ENCODE data around the gene HILPDA. TPM values are rescaled to one million over a fixed set of nuclear protein-coding genes. Genes with fewer than 3 reads are reported as not detected.

Gene HILPDA
- total and polyA plus RNA-seq, 2 experiments from 2014 or later: 38.5 to 57.5 TPM

DNA sequence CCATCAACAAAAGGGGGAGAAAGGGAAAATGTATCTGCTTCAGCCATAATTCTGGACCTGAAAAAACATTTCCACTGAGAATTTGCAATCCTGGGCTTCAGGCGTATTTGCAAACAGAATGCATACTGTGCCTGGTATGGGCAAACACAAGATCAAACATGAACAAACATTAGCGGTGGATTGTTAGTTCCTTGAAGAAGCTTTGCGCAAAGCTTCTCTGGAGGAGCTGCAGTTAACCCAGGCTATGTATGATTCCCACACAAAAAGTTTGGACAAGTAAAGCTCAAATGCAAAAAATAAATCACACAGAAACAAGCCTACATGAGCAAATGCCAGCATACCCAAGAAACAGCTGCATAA lies 20.4 kb upstream of the HILPDA start:
- no peak for TF ChIP-seq EZH2phosphoT487 (IDR thresholded peaks at IDR 0.05; ENCODE audit: unreplicated experiment)
- TF ChIP-seq, protein P1, sequence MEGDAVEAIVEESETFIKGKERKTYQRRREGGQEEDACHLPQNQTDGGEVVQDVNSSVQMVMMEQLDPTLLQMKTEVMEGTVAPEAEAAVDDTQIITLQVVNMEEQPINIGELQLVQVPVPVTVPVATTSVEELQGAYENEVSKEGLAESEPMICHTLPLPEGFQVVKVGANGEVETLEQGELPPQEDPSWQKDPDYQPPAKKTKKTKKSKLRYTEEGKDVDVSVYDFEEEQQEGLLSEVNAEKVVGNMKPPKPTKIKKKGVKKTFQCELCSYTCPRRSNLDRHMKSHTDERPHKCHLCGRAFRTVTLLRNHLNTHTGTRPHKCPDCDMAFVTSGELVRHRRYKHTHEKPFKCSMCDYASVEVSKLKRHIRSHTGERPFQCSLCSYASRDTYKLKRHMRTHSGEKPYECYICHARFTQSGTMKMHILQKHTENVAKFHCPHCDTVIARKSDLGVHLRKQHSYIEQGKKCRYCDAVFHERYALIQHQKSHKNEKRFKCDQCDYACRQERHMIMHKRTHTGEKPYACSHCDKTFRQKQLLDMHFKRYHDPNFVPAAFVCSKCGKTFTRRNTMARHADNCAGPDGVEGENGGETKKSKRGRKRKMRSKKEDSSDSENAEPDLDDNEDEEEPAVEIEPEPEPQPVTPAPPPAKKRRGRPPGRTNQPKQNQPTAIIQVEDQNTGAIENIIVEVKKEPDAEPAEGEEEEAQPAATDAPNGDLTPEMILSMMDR (conservative IDR thresholded peaks at IDR 0.05; ENCODE audit: low read depth in 2 of 2): no peak
- no peak overlapping the region for H3K4me3 Mint-ChIP-seq
- Histone ChIP-seq H4K20me1 (replicated peaks; ENCODE audit: insufficient read depth) (no peaks in the 10 kb centered on the region), H2AFZ (no peak overlapping the region), H3K36me3 (ENCODE audit: insufficient read depth) (no peaks in the 10 kb centered on the region), H3K27me3 (ENCODE audit: insufficient read depth) (no peaks in the 10 kb centered on the region), H3K4me1 (ENCODE audit: insufficient read depth) (peaks cover 16% of the 10 kb centered on the region; the same call in 1 of the 2 replicates), H3K9me2 (ENCODE audit: insufficient read depth) (no peaks in the 10 kb centered on the region), H3K4me2 (peak overlapping the region; percentile 17; the same call in 1 of the 2 replicates), H3K79me2 (replicated peaks; ENCODE audit: insufficient read depth) (no peaks in the 10 kb centered on the region), H3K27ac (ENCODE audit: low read depth) (no peak overlapping the region), H3F3A (replicated peaks; ENCODE audit: low read depth) (no peaks in the 10 kb centered on the region), H3K4me3 (no peak overlapping the region)
- no peaks in the 10 kb centered on the region for H3K9me3 Mint-ChIP-seq
- DNase-seq (ENCODE audit: low spot score) (no peak), ATAC-seq (no peak)
- no peak overlapping the region for H3K27ac Mint-ChIP-seq
- H3K27me3 Mint-ChIP-seq (ENCODE audit: insufficient read depth, low read depth, poor library complexity): no peaks in the 10 kb centered on the region
- H3K36me3 Mint-ChIP-seq (ENCODE audit: low read depth): no peaks in the 10 kb centered on the region
- peaks cover 25% of the 10 kb centered on the region for H3K4me1 Mint-ChIP-seq

DNA sequence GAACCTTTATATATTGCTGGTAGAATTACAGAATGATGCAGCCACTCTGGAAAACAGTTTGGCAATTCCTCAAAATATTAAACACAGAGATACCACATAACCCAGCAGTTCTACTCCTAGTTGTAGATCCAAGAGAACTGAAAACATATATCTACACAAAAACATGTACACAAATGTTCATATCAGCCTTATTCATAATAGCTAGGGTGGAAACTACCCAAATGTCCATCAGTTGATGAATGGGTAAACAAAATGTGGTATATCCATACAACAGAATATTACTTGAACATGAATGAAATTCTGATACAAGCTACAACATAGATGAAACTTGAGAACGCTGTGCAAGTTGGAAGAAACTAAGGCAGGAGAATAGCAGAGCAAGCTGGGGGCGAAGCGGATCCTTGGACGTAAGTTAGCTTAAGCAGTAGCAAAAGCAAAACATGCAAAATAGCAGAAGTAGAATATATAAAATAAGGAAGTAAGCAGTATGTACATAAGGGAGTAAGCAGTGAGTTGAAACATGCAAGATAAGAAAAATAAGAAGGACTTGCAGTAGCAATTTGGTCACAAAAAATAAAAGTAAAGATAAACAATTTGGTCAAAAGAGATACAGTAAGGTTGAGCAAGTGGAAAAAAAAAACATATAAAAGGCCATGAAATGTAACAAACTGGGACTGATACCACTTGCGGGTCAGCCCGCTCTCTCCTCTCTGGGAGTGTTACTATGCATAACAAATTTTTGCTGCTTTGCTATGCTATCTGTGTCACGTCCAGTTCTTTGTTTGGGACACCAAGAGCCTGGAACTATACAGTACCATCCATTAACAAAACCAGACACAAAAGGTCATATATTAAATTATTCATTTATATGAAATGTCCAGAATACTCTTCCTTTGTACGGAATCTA lies 18.0 kb upstream of the HILPDA start:
- H3F3A ChIP-seq (replicated peaks; ENCODE audit: low read depth): no peaks in the 10 kb centered on the region
- no peaks in the 10 kb centered on the region for H4K20me1 ChIP-seq (replicated peaks; ENCODE audit: insufficient read depth)
- no peaks in the 10 kb centered on the region for H3K27me3 ChIP-seq (ENCODE audit: insufficient read depth)
- H2AFZ ChIP-seq: no peak overlapping the region
- no peak for DNase-seq (ENCODE audit: low spot score)
- H3K9me3 Mint-ChIP-seq: no peaks in the 10 kb centered on the region
- no peaks in the 10 kb centered on the region for H3K27me3 Mint-ChIP-seq (ENCODE audit: insufficient read depth, low read depth, poor library complexity)
- no peak for ATAC-seq
- peaks cover 9% of the 10 kb centered on the region; the same call in 1 of the 2 replicates for H3K4me1 ChIP-seq (ENCODE audit: insufficient read depth)
- no peak overlapping the region for H3K4me3 Mint-ChIP-seq
- H3K79me2 ChIP-seq (replicated peaks; ENCODE audit: insufficient read depth): no peaks in the 10 kb centered on the region
- no peaks in the 10 kb centered on the region for H3K9me2 ChIP-seq (ENCODE audit: insufficient read depth)
- H3K27ac ChIP-seq (ENCODE audit: low read depth): no peak overlapping the region
- no peaks in the 10 kb centered on the region for H3K36me3 Mint-ChIP-seq (ENCODE audit: low read depth)
- peaks cover 12% of the 10 kb centered on the region for H3K4me1 Mint-ChIP-seq
- H3K27ac Mint-ChIP-seq: no peak overlapping the region
- H3K4me3 ChIP-seq: no peak overlapping the region
- H3K36me3 ChIP-seq (ENCODE audit: insufficient read depth): no peaks in the 10 kb centered on the region
- no peak overlapping the region for H3K4me2 ChIP-seq
- TF ChIP-seq POLR2AphosphoS5 (IDR thresholded peaks at IDR 0.05; ENCODE audit: low read depth): no peak
- TF ChIP-seq EZH2 (IDR thresholded peaks at IDR 0.05; ENCODE audit: low read depth, unreplicated experiment): no peak
- TF ChIP-seq, protein P2, sequence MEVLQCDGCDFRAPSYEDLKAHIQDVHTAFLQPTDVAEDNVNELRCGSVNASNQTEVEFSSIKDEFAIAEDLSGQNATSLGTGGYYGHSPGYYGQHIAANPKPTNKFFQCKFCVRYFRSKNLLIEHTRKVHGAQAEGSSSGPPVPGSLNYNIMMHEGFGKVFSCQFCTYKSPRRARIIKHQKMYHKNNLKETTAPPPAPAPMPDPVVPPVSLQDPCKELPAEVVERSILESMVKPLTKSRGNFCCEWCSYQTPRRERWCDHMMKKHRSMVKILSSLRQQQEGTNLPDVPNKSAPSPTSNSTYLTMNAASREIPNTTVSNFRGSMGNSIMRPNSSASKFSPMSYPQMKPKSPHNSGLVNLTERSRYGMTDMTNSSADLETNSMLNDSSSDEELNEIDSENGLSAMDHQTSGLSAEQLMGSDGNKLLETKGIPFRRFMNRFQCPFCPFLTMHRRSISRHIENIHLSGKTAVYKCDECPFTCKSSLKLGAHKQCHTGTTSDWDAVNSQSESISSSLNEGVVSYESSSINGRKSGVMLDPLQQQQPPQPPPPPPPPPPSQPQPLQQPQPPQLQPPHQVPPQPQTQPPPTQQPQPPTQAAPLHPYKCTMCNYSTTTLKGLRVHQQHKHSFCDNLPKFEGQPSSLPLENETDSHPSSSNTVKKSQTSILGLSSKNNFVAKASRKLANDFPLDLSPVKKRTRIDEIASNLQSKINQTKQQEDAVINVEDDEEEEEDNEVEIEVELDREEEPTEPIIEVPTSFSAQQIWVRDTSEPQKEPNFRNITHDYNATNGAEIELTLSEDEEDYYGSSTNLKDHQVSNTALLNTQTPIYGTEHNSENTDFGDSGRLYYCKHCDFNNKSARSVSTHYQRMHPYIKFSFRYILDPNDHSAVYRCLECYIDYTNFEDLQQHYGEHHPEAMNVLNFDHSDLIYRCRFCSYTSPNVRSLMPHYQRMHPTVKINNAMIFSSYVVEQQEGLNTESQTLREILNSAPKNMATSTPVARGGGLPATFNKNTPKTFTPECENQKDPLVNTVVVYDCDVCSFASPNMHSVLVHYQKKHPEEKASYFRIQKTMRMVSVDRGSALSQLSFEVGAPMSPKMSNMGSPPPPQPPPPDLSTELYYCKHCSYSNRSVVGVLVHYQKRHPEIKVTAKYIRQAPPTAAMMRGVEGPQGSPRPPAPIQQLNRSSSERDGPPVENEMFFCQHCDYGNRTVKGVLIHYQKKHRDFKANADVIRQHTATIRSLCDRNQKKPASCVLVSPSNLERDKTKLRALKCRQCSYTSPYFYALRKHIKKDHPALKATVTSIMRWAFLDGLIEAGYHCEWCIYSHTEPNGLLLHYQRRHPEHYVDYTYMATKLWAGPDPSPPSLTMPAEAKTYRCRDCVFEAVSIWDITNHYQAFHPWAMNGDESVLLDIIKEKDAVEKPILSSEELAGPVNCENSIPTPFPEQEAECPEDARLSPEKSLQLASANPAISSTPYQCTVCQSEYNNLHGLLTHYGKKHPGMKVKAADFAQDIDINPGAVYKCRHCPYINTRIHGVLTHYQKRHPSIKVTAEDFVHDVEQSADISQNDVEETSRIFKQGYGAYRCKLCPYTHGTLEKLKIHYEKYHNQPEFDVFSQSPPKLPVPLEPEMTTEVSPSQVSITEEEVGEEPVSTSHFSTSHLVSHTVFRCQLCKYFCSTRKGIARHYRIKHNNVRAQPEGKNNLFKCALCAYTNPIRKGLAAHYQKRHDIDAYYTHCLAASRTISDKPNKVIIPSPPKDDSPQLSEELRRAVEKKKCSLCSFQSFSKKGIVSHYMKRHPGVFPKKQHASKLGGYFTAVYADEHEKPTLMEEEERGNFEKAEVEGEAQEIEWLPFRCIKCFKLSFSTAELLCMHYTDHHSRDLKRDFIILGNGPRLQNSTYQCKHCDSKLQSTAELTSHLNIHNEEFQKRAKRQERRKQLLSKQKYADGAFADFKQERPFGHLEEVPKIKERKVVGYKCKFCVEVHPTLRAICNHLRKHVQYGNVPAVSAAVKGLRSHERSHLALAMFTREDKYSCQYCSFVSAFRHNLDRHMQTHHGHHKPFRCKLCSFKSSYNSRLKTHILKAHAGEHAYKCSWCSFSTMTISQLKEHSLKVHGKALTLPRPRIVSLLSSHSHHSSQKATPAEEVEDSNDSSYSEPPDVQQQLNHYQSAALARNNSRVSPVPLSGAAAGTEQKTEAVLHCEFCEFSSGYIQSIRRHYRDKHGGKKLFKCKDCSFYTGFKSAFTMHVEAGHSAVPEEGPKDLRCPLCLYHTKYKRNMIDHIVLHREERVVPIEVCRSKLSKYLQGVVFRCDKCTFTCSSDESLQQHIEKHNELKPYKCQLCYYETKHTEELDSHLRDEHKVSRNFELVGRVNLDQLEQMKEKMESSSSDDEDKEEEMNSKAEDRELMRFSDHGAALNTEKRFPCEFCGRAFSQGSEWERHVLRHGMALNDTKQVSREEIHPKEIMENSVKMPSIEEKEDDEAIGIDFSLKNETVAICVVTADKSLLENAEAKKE (CRISPR knock-in tag; IDR thresholded peaks at IDR 0.05): no peak
- TF ChIP-seq ZNF331 (CRISPR knock-in tag; IDR thresholded peaks at IDR 0.05; ENCODE audit: low read depth): no peak
- no peak for TF ChIP-seq STAT1 (IDR thresholded peaks at IDR 0.05; ENCODE audit: unreplicated experiment)
- TF ChIP-seq, protein P1 (conservative IDR thresholded peaks at IDR 0.05; ENCODE audit: low read depth in 2 of 2): no peak
